IgD-negative memory B cell (primary cell): Measurements from ENCODE around the gene CDH12. TPM values are rescaled to one million over a fixed set of nuclear protein-coding genes. Genes with fewer than 3 reads are reported as not detected.

Source experiments
- H3K27ac Mint-ChIP-seq, 3 donors: one replicate each; pipeline ENCODE4 v1.8.0; 2020 to 2022; ENCODE audit warnings: mild to moderate bottlenecking in 3 of 3, mixed read lengths in 3 of 3, moderate library complexity in 1 of 3
- H3K27me3 Mint-ChIP-seq: one replicate; pipeline ENCODE4 v1.8.0; 2021; ENCODE audit warnings: mixed read lengths
- H3K36me3 Mint-ChIP-seq: one replicate; pipeline ENCODE4 v1.8.0; 2020; ENCODE audit warnings: mild to moderate bottlenecking, mixed read lengths
- H3K4me1 Mint-ChIP-seq, 3 donors: one replicate each; pipeline ENCODE4 v1.8.0; 2020 to 2022; ENCODE audit warnings: mixed read lengths in 3 of 3, mild to moderate bottlenecking in 1 of 3
- H3K4me3 Mint-ChIP-seq, 4 donors: one replicate each; pipeline ENCODE4 v1.8.0; 2020 to 2022; ENCODE audit warnings: mild to moderate bottlenecking in 4 of 4, mixed read lengths in 4 of 4, moderate library complexity in 3 of 4
- H3K9me3 Mint-ChIP-seq, 3 donors: one replicate each; pipeline ENCODE4 v1.8.0; 2020 to 2021; ENCODE audit warnings: mixed read lengths in 3 of 3, mild to moderate bottlenecking in 1 of 3
- polyA plus RNA-seq: library from polyadenylated mRNA; unstranded; fragments of 300-500 nt; fragmentation: Illumina TruSeq; gene quantifications from one replicate; pipeline ENCODE4 v1.2.3, GENCODE V29; 2021

The CDH12 gene
- polyA plus RNA-seq, 1 donor from 2014 or later, result not detected

DNA sequence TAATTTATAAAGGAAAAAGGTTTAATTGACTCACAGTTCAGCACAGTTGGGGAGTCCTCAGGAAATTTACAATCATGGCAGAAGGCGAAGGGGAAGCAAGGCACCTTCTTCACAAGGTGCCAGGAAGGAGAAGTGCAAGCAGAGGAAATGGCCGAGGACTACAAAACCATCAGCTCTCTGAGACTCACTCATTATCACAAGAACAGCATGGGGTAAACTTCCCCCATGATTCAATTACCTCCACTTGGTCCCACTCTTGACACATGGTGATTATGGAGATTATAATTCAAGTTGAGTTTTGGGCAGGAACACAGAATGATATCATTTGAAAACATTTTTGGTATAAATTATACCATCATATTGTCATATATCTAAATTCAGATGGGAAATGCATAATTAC, 934.7 kb downstream of the CDH12 start:
- Mint-ChIP-seq H3K36me3 (no peaks in the 10 kb centered on the region), H3K9me3 (peaks cover 0 to 5% (median 2%) of the 10 kb centered on the region in 3 donors), H3K27me3 (no peaks in the 10 kb centered on the region), H3K4me3 (no peak overlapping the region), H3K27ac (no peak overlapping the region), H3K4me1 (peaks cover 3 to 5% (median 4%) of the 10 kb centered on the region in 3 donors)

DNA sequence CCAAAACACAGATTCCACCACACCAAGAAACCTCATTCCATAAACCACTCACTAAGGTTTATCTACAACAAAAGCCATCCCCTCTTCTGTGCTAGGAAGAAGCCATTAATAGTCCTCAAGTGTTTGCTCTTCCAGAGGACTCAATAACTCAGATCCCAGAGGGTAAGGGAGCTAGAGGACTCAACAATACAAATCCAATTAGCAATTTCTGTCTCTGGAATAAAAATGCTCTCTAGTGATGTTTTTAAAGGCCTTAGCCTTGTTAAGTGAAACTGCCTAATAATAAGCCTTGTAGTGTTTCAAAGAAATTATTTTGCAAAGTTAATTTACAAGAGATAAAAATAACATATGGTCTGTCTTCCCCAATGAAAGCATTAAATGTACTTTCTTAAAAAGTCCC, 942.4 kb downstream of the CDH12 start:
- H3K27me3 Mint-ChIP-seq, result no peaks in the 10 kb centered on the region
- H3K27ac Mint-ChIP-seq, result no peak overlapping the region
- no peak overlapping the region for H3K4me3 Mint-ChIP-seq
- H3K36me3 Mint-ChIP-seq, result no peaks in the 10 kb centered on the region
- no peaks in the 10 kb centered on the region for H3K4me1 Mint-ChIP-seq
- peaks cover 0 to 5% (median 3%) of the 10 kb centered on the region in 3 donors for H3K9me3 Mint-ChIP-seq

DNA sequence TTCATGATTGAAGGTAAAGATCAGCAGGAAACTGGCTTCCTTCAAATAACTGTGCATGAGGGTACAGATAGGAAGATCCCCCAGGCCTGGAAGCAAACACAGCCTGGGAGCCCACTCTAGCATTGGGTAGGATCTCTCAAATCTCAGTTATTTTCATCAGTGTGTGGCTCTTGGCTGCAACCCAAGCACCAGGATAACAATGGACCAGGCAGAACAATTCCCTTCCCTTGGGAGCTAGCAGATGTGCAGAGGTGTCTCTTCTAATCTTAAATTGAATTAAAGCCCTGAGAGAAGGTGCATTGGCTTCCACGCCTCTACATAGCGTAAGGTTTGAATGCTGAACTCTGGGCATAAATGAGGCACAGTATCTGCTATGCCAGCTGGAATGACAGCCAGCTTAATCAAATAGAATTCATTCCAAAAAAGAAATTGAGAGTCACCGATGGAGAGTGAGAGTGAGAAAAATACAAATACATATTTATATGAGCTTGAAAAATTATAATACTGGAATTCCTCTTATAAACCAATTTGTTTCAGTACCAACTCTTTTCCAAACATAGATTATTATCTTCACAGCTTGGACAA, 957.3 kb downstream of the CDH12 start:
- Mint-ChIP-seq H3K9me3 (no peaks in the 10 kb centered on the region), H3K27me3 (no peaks in the 10 kb centered on the region), H3K4me3 (no peak overlapping the region), H3K27ac (no peak overlapping the region), H3K4me1 (no peaks in the 10 kb centered on the region), H3K36me3 (no peaks in the 10 kb centered on the region)

DNA sequence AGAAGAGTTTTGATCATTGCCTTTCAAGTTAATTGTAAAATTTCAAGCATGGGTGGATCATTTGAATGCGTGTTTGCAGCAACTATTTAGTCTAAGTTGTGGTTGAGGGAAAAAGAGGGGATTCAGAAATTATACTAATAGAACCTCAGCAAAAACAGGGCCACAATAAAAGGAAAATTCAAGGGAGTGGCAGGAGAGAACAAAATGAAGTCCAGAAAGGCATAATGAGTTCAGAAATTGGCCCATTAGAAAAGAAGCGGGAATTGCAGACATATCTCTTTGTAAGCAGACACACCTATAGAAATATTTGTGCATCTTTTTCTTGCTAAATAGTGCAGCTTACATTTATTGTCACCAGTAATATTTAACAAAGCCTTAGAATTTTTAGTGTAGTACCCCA, 960.0 kb downstream of the CDH12 start:
- no peak overlapping the region for H3K27ac Mint-ChIP-seq
- no peaks in the 10 kb centered on the region for H3K4me1 Mint-ChIP-seq
- no peak overlapping the region for H3K4me3 Mint-ChIP-seq
- no peaks in the 10 kb centered on the region for H3K9me3 Mint-ChIP-seq
- H3K36me3 Mint-ChIP-seq, result no peaks in the 10 kb centered on the region
- H3K27me3 Mint-ChIP-seq, result no peaks in the 10 kb centered on the region

DNA sequence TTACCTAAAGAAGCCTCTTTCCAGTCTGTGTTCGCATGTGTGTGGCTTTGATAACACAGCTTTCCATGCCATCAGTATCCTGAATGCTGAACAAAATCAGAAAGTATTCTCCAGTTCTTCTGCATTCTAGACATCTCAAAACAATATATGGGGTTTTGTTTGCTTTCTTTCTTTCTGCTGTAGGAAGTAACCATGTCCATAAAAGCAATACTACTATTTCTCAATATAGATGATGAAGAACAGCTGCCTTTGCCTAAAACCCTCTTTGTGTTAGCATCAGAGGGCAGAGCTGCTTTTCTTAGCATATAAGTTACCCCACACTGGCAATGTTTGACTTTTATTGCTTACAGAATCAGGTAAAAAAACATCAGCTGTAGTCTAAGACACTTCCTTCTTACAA, 963.6 kb downstream of the CDH12 start:
- H3K4me1 Mint-ChIP-seq, result no peaks in the 10 kb centered on the region
- no peak overlapping the region for H3K27ac Mint-ChIP-seq
- H3K9me3 Mint-ChIP-seq, result no peaks in the 10 kb centered on the region
- H3K36me3 Mint-ChIP-seq, result no peaks in the 10 kb centered on the region
- no peak overlapping the region for H3K4me3 Mint-ChIP-seq
- H3K27me3 Mint-ChIP-seq, result peaks cover 1% of the 10 kb centered on the region

DNA sequence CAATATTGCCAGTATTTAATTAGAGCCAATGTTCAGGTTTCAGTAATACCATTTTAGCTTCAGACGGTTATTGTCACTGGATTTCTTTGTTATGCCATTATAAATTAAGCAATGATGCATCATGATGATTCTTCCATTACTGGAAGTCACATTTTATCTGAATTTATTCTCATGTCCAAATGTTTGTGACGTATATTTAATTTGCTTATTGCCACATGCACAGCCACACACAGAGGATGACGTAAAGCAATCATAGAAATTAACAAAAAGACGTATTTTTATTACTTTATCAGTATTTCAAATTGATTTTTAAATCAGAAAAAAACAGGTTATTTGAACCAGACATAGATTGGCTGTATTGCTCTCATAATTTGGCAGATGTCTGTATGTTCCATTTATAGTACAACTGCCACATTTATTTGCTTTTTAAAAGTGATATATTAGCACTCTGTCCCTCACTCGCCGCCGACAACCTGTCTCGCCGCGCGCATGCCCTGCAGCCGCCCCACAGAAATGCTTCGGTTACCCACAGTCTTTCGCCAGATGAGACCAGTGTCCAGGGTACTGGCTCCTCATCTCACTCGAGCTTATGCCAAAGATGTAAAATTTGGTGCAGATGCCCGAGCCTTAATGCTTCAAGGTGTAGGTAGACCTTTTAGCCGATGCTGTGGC, 970.9 kb downstream of the CDH12 start:
- Mint-ChIP-seq H3K27ac (no peak overlapping the region), H3K36me3 (no peaks in the 10 kb centered on the region), H3K9me3 (peaks cover 0 to 6% (median 0%) of the 10 kb centered on the region in 3 donors), H3K4me1 (no peaks in the 10 kb centered on the region), H3K4me3 (no peak overlapping the region), H3K27me3 (peaks cover 1% of the 10 kb centered on the region)

DNA sequence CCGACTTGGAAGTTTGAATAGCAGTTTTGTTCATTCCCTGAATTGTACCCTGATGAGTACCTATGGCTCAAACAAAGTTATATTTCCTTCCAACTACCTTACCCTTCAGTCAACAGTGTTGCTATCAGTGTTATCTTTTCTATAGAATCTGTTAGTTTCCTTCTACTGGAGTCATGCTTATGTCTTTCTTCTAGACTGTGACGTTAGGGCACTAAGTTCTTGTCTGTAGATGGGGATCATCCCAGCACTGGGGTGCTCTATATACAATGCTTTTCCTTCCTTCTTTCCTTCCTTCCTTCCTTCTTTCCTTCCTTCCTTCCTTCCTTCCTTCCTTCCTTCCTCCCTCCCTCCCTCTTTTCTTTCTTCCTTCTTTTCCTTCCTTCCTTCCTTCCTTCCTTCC, 973.0 kb downstream of the CDH12 start:
- Mint-ChIP-seq H3K4me1 (no peaks in the 10 kb centered on the region), H3K27me3 (no peaks in the 10 kb centered on the region), H3K27ac (no peak overlapping the region), H3K36me3 (no peaks in the 10 kb centered on the region), H3K9me3 (peaks cover 0 to 6% (median 0%) of the 10 kb centered on the region in 3 donors), H3K4me3 (no peak overlapping the region)

DNA sequence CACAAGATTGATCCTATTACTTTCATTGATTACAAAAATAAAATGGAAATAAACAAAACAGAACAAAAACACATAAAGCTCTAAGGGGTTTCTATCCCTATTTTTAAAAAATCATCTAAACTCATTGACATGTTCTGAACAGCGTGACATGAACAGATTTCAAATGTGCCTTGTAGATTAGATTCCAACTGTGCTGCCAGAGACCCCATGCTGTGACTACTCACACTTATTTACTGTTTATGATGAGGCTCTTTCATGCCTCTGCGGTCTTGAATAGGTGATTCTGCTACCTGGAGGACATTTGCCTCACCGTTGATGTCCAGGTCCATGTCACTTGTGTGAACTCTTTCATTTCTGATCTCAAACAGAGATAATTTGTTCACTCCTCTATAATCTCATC, 990.2 kb downstream of the CDH12 start:
- H3K36me3 Mint-ChIP-seq, result no peaks in the 10 kb centered on the region
- H3K4me3 Mint-ChIP-seq, result no peak overlapping the region
- H3K27ac Mint-ChIP-seq, result no peak overlapping the region
- no peaks in the 10 kb centered on the region for H3K27me3 Mint-ChIP-seq
- no peaks in the 10 kb centered on the region for H3K9me3 Mint-ChIP-seq
- peaks cover 0 to 3% (median 0%) of the 10 kb centered on the region in 3 donors for H3K4me1 Mint-ChIP-seq

DNA sequence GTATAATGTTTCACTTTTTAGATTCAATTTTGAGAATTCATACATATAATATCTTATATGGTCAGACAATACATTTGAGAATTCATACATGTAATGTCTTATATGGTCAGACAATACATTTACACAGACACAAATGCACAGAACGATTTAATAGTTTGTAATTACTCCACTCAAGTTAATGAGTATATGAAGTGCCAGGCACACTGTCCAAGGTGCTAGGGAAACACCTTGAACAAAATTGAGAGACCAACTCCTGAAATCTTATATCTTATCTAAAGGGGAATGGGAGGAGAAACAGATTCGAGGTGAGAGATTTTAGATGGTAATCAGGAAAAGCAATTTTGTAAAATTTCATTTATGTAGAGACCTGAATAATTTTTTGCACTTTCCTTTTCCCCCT, 994.7 kb downstream of the CDH12 start:
- Mint-ChIP-seq H3K27ac (no peak overlapping the region), H3K4me3 (no peak overlapping the region), H3K4me1 (no peaks in the 10 kb centered on the region), H3K36me3 (no peaks in the 10 kb centered on the region), H3K9me3 (peaks cover 0 to 1% (median 0%) of the 10 kb centered on the region in 3 donors), H3K27me3 (no peaks in the 10 kb centered on the region)

DNA sequence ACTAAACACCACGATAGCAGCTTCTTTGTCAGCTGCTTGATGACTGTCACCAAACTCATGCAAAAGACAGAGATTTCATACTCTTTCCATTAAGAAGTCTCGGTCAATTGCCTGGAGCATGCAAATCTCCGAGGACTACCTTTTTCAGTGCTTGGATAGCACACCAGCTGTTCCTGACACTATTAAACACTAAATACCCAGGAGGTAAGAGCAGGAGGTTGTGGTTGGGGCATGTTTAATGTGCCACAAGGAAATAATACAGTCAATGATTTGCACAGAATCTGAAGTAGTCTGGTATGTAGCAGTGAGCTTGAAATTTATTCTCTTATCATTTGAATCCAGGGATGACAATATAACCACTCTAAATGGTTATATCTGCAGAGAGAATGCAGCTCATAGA, 996.2 kb downstream of the CDH12 start:
- no peak overlapping the region for H3K27ac Mint-ChIP-seq
- H3K4me3 Mint-ChIP-seq, result no peak overlapping the region
- no peaks in the 10 kb centered on the region for H3K27me3 Mint-ChIP-seq
- H3K9me3 Mint-ChIP-seq, result peaks cover 0 to 1% (median 0%) of the 10 kb centered on the region in 3 donors
- H3K4me1 Mint-ChIP-seq, result no peaks in the 10 kb centered on the region
- H3K36me3 Mint-ChIP-seq, result no peaks in the 10 kb centered on the region

DNA sequence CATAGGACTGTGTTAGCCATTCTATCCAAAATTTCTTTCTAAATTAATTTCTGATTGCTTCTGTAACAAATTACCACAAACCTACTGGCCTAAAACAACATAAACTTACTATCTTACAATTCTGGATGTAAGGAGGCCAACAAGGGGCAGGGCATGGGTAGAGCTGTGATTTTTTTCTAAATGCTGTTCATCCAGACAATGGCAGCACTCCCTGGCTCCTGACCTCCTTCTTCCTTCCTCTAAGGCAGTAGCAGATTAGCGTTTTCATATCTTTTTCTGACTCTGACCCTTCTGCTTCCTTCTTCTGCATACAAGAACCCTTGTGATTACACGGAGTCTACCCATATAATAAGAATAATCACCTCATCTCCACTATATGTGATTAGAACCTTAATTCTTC, 1005.8 kb downstream of the CDH12 start:
- no peaks in the 10 kb centered on the region for H3K36me3 Mint-ChIP-seq
- no peak overlapping the region for H3K27ac Mint-ChIP-seq
- H3K27me3 Mint-ChIP-seq, result peaks cover 2% of the 10 kb centered on the region
- peaks cover 0 to 2% (median 2%) of the 10 kb centered on the region in 3 donors for H3K9me3 Mint-ChIP-seq
- no peaks in the 10 kb centered on the region for H3K4me1 Mint-ChIP-seq
- no peak overlapping the region for H3K4me3 Mint-ChIP-seq

DNA sequence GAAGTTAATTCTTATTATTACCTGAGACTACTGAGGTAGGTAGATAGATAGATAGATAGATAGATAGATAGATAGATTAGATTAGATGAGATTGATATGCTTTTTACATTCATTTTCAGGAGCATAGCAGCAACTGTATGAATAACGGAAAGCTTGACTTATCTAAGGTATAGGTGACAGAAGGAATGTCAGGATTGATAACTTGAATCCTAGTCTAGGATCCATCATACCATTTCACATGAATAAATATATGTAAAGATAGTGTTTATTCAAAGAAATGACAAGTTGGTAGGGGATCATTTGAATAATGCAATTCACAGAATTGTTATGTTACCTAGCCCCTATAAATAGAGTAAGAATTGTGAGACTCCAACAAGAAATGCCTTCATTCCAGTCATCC, 1008.2 kb downstream of the CDH12 start:
- Mint-ChIP-seq H3K4me1 (no peaks in the 10 kb centered on the region), H3K9me3 (peaks cover 0 to 2% (median 0%) of the 10 kb centered on the region in 3 donors), H3K36me3 (no peaks in the 10 kb centered on the region), H3K27ac (no peak overlapping the region), H3K4me3 (no peak overlapping the region), H3K27me3 (peaks cover 2% of the 10 kb centered on the region)

DNA sequence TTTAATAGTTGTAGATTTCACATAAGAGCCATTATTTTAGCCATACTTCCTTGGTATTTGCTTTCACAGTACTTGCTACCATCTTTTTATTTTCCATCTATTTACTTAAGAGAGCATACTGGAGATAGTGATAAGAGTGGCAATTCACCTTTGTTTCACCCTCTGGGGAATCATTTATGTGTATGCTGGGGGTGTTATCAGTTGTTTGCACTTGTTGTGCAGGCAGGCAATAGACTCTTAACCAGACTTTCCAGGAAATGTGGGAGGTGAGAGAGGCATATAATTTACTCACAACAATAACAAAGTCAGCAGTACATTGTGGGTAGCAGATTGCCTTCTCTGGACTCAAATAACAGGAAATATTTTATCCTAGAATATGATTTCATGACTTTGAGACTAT, 1018.3 kb downstream of the CDH12 start:
- no peaks in the 10 kb centered on the region for H3K9me3 Mint-ChIP-seq
- H3K27ac Mint-ChIP-seq, result no peak overlapping the region
- H3K36me3 Mint-ChIP-seq, result no peaks in the 10 kb centered on the region
- H3K27me3 Mint-ChIP-seq, result no peaks in the 10 kb centered on the region
- H3K4me3 Mint-ChIP-seq, result no peak overlapping the region
- peaks cover 2 to 5% (median 5%) of the 10 kb centered on the region in 3 donors for H3K4me1 Mint-ChIP-seq

DNA sequence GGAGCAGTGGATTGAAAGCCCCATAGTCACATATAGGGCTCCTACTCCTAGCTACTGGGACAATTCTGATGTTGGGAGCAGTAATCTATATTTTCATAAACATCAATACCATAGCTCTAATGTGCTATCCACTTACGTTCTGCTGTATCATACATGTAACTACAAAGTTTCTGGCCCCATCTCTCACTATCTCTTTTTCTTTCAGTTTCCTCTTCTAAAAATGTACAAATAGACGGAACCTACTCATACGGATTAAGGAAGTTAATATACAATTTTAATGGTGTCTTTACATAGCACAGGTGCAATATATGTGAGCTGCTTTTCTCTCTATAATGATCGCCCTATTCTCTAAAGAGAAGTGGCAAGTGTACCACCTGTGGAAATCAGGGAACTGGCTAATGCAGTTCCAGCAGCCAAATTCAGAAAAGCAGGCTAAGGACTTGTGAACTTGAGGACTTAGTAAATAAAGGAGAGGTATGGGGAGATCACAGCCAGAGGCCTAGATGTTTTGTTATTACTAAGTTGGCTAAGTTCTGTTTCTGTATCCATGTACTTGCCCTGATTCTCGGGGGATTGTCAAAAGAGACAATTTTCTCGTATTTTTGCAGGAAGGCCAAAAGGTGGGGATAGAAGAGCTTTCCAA, 1021.9 kb downstream of the CDH12 start:
- Mint-ChIP-seq H3K36me3 (no peaks in the 10 kb centered on the region), H3K4me3 (peak overlapping the region in 1 of 4 donors; percentile 38), H3K4me1 (peaks cover 2 to 5% (median 5%) of the 10 kb centered on the region in 3 donors), H3K9me3 (peaks cover 0 to 2% (median 0%) of the 10 kb centered on the region in 3 donors), H3K27ac (peak overlapping the region in 1 of 3 donors; percentile 14), H3K27me3 (no peaks in the 10 kb centered on the region)

DNA sequence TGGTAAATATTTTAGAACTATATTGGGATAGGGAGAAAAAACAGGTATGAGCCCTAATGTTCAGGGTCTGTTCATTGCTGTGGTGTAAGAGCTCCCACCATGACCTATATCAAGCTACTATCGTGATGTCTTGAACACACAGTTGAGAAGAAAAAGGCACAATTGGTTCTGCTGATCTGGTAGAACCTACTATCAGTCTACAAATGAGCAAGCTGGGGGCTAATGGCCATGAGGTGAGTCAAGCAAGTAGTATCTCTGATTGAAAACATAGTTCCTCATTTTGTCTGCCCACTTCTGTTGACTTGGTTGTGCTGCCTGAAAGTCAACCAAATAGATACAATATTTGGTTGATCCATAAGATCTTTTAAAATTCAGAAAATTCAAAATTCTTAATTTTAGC, 1026.3 kb downstream of the CDH12 start:
- no peak overlapping the region for H3K27ac Mint-ChIP-seq
- H3K4me1 Mint-ChIP-seq, result peaks cover 2 to 5% (median 5%) of the 10 kb centered on the region in 3 donors
- peaks cover 0 to 4% (median 0%) of the 10 kb centered on the region in 3 donors for H3K9me3 Mint-ChIP-seq
- H3K4me3 Mint-ChIP-seq, result no peak overlapping the region
- H3K36me3 Mint-ChIP-seq, result no peaks in the 10 kb centered on the region
- peaks cover 2% of the 10 kb centered on the region for H3K27me3 Mint-ChIP-seq

DNA sequence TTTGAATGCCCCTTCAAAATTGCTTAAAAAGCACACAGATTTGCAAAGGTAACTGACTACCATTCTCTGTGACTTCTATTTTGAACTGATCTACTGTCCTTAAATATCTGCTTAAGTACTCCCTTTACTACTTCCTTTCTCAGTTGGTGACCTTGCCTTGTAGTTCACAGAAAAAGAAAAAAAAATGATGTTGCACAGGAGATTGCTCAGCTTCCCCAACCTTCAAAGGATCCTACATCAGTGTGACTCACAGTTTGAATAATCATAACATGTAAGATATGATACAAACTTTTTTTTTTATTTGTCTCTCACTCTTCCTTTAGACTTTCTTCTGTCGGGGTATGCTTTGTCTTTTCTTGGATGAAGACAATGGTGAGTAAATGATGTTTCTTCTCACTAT, 1029.6 kb downstream of the CDH12 start:
- Mint-ChIP-seq H3K27ac (no peak overlapping the region), H3K9me3 (peaks cover 0 to 4% (median 0%) of the 10 kb centered on the region in 3 donors), H3K27me3 (peaks cover 2% of the 10 kb centered on the region), H3K4me3 (no peak overlapping the region), H3K36me3 (no peaks in the 10 kb centered on the region), H3K4me1 (no peaks in the 10 kb centered on the region)
